ENCODE measurements around the gene NPM3. TPM values are rescaled to one million over a fixed set of nuclear protein-coding genes. Genes with fewer than 3 reads are reported as not detected.

NPM3 gene
- total and polyA plus RNA-seq, 2 of the 4 experiments (the other 2 are of a cell fraction): 84.1 to 112 TPM

GRCh38 chr10:101797403-101798059 is 14.3 kb upstream of the NPM3 start:
- no TSS peak for BruUV-seq (replicated peaks)
- no peak; the same call in 1 of the 2 replicates for ATAC-seq (ENCODE audit: low read depth)

More at GRCh38 chr10:101797403-101798059, 14.3 kb upstream of the NPM3 start:
- Histone ChIP-seq H3K56ac (ENCODE audit: extremely low read depth, insufficient read depth, low read length) (no peak overlapping the region), H3K9ac (ENCODE audit: low read depth, low read length) (no peak overlapping the region), H3K27me3 (ENCODE audit: control insufficient read depth, insufficient read depth, low read length) (no peaks in the 10 kb centered on the region), H4K91ac (ENCODE audit: insufficient read depth, low read depth, low read length) (no peak overlapping the region), H2BK5ac (ENCODE audit: low read depth, low read length, poor library complexity, severe bottlenecking) (no peak overlapping the region), H4K5ac (ENCODE audit: low read depth, low read length) (no peak overlapping the region), H3K9me1 (ENCODE audit: insufficient read depth, low read length) (no peaks in the 10 kb centered on the region), H3K36me3 (ENCODE audit: control insufficient read depth, insufficient read depth, low read length) (peaks cover 64% of the 10 kb centered on the region), H3K4ac (ENCODE audit: low read depth, low read length) (no peak overlapping the region), H3K4me1 (ENCODE audit: control insufficient read depth, insufficient read depth, low read length) (no peaks in the 10 kb centered on the region), H3K4me2 (ENCODE audit: low read depth, low read length) (no peak overlapping the region), H3K27ac (ENCODE audit: insufficient read depth, low read length) (no peak overlapping the region), H2AK9ac (replicated peaks; ENCODE audit: low read depth, low read length, poor library complexity) (no peak overlapping the region), H4K20me1 (ENCODE audit: insufficient read depth, low read length) (peaks cover 42% of the 10 kb centered on the region), H2BK15ac (ENCODE audit: low read depth, low read length) (no peak overlapping the region), H3K18ac (ENCODE audit: low read depth, low read length) (no peak overlapping the region), H2BK20ac (ENCODE audit: low read depth, low read length) (no peak overlapping the region), H3K14ac (replicated peaks; ENCODE audit: low read depth, low read length) (no peak overlapping the region), H4K8ac (ENCODE audit: low read depth in 2 of 2, low read length in 2 of 2) (no peak overlapping the region), H3K23ac (ENCODE audit: low read depth, low read length) (no peak overlapping the region), H2AFZ (replicated peaks; ENCODE audit: low read length, poor library complexity) (no peak overlapping the region), H2AK5ac (ENCODE audit: low read depth, low read length) (no peak overlapping the region), H3K4me3 (ENCODE audit: insufficient read depth, low read depth, low read length) (no peak overlapping the region), H2BK120ac (ENCODE audit: low read depth, low read length) (no peak overlapping the region), H3K9me3 (ENCODE audit: control insufficient read depth, insufficient read depth, low read length) (no peaks in the 10 kb centered on the region), H3K79me1 (ENCODE audit: low read depth in 1 of 2, low read length in 2 of 2) (peaks cover 47 to 65% of the 10 kb centered on the region in 2 experiments)
- in situ Hi-C loops (cut with MboI; ENCODE audit: low sequenced_read_pairs): no loop called here
- ChIA-PET POLR2A (ENCODE audit: unreplicated experiment) (interaction anchor here (0.6 kb wide), 1 partner anchor 15 kb away, joined by 9 read pairs; no protein-coding TSS in a partner anchor), CTCF (interaction anchor here (0.6 to 0.8 kb wide), 2 partner anchors 9 to 583 kb away, joined by 4 to 5 read pairs; no protein-coding TSS in a partner anchor)
- DNase-seq: no peak
- TF ChIP-seq CTCF (conservative IDR thresholded peaks at IDR 0.05; ENCODE audit: low read depth, low read length) (no peak), SMC3 (IDR thresholded peaks at IDR 0.05; ENCODE audit: low read depth, low read length) (no peak), CHD1 (IDR thresholded peaks at IDR 0.05; ENCODE audit: low read depth, low read length) (no peak), RAD21 (IDR thresholded peaks at IDR 0.05; ENCODE audit: low read length) (no peak), FOS (IDR thresholded peaks at IDR 0.05; ENCODE audit: low read depth, low read length) (no peak)
- dilution Hi-C loops (cut with HindIII; ENCODE audit: low sequenced_read_pairs, unreplicated experiment): no loop called here
- no CpG with 5 or more reads among the region's 4 CpGs for WGBS, 2 experiments (ENCODE audit: extremely low coverage in 2 of 2, insufficient read length in 1 of 2)
- intact Hi-C loops (cut with micrococcal nuclease): no loop called here
